NCI-H1048 (cell line): Measurements from ENCODE around the gene RADIL.

Experiments used
- DNase-seq: peaks from one replicate; lab custom pipeline; 2025; lab: John Stamatoyannopoulos, UW

The RADIL gene

GRCh38 chr7:4792537-4793126, 90.9 kb downstream of the RADIL start:
- DNase-seq = no peak

DNA sequence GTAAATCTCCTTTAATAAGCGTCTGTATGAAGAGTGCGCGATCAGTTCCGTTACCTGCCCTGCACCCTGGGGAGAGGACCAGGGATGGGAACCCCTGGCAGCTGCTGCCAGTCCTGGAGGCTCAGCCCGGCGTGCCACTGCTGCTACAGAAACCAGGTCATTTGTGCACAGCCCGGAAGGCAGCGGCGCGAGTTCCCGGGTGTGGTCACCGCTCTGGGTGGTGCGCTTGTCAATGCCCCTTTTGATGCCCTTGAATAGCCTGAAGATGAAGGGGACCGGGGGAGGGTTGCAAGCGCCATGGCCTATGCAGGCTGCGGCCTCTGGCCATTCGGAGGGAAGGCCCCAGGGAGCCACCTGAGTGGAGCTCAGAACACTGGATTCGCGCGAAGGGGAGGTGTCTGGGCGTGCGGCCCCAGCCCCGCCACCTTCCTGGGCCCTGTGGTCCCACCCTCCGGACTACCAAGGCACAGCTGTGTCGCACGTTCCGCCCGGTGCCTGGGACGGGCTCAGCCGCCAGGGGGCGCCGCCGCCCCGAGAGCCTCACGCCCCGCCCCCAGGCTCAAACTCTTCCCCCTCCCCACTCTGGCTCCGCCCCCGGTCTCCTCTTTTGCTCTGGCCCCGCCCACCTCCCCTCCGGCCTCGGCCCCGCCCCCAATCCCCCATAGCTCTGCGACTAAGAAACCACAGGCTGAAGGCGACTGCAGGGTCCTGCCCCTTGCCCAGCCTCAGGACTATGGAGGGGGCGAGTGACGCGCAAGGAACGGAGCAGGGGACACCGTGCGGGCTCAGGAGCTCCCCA, 91.6 kb downstream of the RADIL start:
- peak; percentile 32 for DNase-seq

DNA sequence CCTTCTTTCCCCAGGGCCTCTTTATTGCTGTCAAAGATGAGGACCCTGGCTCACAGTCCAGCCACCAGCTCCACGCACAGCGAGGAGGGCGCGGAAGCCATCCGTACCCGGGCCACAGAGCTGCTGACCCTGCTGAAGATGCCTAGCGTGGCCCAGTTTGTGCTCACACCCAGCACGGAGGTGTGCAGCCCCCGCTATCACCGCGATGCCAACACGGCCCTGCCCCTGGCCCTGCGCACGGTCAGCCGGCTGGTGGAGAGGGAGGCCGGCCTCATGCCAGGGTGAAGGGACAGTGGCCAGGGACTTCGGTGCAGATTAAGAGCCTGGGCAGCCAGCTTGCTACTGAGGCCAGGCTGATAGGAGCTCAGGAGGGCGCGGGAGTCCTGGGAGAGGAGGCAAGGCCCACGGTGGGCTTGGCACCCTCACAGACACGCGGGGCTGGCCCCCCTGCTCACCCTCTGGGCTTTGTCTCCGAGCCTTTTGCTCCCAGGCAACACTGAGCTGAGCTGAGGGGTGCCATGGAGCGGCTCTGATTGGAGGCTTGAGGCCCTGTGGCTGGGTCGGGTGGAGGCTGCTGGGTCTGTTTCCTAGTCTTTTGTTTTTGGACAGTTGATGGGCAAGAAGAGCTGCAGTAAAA, 92.3 kb downstream of the RADIL start:
- no peak for DNase-seq

- no peak for DNase-seq
These were observed 93.0 kb downstream of the RADIL start for GRCh38 chr7:4790516-4790991.

GRCh38 chr7:4790078-4790465, 93.4 kb downstream of the RADIL start:
- no peak for DNase-seq

DNA sequence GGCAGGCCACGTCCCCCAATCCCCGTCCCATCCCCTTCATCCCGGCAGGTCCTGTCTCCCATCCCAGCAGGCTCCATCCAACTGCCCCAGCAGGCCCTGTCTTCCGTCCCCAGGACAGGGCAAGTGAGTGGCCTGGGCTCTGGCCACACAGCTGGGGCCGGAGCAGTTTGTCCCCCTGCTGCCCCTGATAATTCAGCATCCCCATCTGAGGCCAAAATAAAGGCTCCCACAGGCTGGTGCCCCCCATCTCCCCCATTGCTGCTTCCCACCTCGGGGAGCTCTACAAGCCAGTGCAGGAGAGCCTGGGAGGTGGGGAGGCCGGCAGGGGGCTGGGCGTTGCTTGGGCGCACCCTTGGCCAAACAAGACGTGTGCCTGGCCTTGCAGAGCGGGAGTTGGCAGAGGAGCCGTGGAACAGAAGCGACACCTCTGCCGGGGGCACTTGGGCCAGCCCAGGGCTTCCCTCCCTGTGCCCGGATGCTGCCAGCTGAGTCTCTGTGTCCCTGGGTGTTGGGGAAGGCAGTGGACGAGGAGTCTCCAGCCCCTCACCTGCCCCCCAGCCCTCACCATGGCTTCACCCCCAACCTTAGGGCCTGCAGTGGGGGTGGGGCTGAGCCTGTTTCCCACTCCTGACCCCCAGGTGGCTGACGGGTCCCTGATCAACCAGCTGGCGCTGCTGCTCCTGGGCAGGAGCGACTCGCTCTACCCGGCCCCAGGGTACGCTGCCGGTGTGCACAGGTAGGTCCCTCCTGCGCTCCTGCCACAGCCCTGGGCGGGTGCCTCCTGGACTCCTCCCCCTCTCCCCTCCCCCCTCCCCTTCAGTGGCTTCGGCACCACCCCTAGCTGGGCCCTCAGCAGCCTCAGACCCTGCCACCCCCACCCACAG, 94.1 kb downstream of the RADIL start:
- no peak for DNase-seq

DNA sequence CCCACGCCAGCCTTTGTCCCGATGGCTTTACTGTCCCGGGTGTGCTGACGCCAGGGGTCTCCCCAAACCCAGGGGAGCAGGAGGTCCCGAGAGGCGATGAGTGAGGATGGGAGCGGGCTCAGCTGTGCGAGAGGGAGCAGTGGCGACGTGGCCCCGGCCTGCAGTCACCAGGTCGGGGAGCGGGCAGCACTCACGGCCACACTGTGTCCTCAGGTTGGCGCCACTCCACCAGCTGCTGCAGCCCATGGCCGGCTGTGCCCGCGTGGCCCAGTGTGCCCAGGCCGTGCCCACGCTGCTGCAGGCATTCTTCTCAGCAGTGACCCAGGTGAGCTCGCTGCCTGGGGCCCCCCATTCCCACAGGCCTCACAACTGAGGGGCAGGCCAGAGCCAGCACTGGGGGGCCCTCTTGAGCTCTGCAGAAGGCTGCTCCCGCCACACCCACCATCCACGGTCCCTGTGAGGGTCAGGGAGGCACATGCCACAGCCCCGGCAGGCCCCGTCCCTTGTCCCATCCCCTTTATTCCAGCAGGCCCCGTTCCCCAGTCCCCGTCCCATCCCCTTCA, 94.8 kb downstream of the RADIL start:
- DNase-seq = no peak

DNA sequence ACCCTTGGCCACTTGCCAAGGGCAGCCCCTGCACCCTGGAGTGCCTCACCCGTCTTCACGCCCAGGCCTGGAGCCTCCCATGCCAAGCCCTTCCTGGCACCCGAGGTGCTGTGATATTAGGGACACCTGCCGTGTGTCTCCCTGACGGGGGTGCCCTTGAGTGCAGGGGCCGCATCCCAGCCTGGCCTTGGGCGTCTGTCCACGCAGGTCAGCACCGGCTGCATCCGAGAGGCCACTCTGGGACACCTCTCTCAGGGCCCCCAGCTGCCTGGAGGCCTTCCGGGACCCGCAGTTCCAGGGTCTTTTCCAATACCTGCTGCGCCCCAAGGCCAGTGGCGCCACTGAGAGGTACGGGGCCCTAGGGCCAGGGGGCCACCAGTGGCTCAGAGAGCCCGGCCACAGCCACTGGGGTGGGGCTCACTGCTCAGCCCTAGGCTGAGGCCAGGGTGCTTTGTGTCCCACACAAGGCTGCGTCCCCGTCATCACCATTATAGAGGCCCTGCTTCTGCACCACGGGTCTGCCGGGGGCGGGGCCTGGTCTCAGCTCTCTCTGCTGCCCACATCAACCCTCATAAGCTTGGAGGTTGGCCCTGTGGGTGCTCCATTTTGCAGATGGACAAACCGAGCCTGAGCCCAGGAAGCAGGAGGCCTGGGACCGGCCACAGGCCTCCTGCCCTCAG, 95.4 kb downstream of the RADIL start:
- no peak for DNase-seq

GRCh38 chr7:4787541-4787940, 96.0 kb downstream of the RADIL start:
- no peak for DNase-seq

DNA sequence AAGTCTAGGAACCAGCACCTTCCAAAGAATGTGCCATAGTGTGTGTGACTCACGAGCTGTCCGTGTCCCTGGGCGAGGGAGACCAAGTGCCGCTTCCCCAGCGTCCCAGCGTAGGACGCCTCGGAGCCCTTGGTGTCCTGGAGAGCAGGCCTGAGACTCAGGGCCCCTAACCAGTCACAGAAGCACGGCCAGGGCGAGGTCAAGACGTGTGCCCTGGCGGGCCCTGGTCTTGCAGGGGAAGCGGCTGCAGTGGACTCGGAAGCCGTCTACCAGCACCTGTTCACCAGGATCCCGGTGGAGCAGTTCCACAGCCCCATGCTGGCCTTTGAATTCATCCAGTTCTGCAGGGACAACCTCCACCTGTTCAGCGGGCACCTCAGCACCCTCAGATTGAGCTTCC, 97.5 kb downstream of the RADIL start:
- DNase-seq = no peak

DNA sequence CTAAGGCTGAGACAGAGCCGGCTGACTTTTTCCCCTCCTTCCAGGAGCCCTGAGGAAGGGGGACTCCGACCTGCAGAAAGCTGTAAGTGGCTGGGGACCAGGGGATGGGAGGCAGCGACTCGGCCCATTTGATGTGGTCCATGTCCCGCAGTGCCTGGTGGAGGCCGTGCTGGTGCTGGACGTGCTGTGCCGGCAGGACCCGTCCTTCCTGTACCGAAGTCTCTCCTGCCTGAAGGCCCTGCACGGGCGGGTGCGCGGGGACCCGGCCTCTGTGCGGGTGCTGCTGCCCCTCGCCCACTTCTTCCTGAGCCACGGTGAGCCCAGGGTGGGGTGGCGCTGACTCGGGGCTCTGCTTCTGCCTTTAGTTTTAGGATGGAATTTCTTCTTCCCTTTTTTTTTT, 98.1 kb downstream of the RADIL start:
- DNase-seq = no peak

GRCh38 chr7:4784799-4785198, 98.7 kb downstream of the RADIL start:
- DNase-seq = no peak

DNA sequence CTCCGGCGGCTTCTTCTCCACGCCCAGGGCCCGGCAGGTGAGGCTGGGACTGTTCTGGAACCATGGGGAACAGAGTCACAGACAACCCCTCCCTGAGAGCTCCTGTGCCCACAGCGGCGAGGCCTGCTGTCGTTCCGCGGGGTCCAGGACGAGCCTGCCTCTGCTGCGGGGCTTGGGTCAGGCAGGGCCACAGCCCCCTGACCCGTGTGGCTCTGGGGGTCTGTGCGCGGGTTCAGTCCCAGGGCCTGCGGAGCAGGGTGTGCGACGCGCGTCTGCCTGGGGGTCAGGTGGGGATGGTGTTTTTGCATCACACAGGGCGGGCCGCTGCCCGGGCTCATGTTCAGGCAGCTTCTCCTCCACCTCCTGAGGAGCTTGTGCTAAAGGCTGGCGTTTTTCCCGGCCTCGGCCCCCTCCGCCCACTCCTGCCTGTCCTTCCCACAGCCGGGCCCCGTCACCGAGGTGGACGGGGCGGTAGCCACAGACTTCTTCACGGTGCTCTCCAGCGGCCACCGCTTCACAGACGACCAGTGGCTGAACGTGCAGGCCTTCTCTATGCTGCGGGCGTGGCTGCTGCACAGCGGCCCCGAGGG, 99.7 kb downstream of the RADIL start:
- no peak for DNase-seq

- no peak for DNase-seq
These were observed 100.2 kb downstream of the RADIL start for GRCh38 chr7:4783292-4783652.

- no peak for DNase-seq
These were observed 100.9 kb downstream of the RADIL start for GRCh38 chr7:4782333-4783291.

DNA sequence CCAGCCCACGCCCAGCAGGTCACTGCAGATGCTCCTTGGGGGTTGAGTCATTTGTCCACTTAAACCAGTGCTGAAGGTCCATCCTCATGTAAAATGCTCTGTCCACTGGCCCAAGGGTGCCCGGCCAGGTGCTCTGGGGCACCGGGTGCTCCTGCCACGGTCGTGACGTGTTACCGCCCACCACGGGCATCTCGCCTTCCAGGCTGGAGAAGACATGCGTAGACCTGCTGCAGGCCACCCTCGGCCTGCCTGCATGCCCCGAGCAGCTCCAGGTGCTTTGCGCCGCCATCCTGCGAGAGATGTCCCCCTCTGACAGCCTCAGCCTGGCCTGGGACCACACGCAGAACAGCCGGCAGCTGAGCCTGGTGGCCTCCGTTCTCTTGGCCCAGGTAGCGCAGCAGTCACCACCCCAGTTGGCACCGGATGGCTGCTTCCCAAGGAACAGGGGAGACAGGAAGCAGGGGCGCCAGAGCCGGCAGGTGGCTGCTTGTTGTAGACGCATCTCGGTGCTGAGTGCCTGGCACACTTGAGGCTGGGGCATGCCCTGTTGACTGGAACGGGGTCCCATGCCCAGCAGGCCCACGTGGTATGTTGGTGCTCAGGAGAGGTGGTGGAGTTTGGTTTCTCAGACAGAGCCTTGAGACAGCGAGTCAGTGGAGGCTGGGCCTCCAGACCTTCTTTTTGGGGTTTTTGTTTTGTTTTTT, 102.0 kb downstream of the RADIL start:
- no peak for DNase-seq

DNA sequence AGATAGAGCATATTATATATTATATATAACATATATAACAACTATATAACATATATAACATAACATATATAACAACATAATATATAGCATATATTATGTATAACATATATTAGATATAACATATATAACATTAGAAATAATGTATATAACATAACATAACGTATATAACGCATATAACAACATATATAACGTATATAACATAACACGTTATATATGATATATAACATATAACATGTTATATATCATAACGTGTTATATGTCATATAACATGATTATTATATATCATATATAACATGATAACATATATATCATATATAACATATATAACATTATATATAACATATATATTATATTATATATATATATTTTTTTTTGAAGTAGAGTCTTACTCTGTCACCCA, 104.4 kb downstream of the RADIL start:
- DNase-seq = no peak

- no peak for DNase-seq
These were observed 107.5 kb downstream of the RADIL start for GRCh38 chr7:4775848-4776623.
